Urinary bladder (tissue), 4 donors: Measurements from ENCODE around the gene KIF18B. TPM values are rescaled to one million over a fixed set of nuclear protein-coding genes. Genes with fewer than 3 reads are reported as not detected.

Experiments used
- DNase-seq: peaks from one replicate; pipeline ENCODE4 v3.0.0-alpha.2; 2015; ENCODE audit errors: extremely low spot score
- H3K27ac ChIP-seq: one replicate; pipeline ENCODE4 v1.5.1; 2013; ENCODE audit warnings: low read depth, mild to moderate bottlenecking, moderate library complexity
- H3K36me3 ChIP-seq: one replicate; pipeline ENCODE4 v1.6.1; 2013; ENCODE audit warnings: mild to moderate bottlenecking, moderate library complexity; ENCODE audit not compliant: insufficient read depth
- H3K4me1 ChIP-seq: one replicate; pipeline ENCODE4 v1.6.1; 2013; ENCODE audit warnings: mild to moderate bottlenecking, moderate library complexity; ENCODE audit not compliant: insufficient read depth
- H3K4me3 ChIP-seq: one replicate; pipeline ENCODE4 v1.5.1; 2013; ENCODE audit warnings: low read depth, low read length
- WGBS: extraction: QIAGEN DNeasy Blood & Tissue Kit; methylation state at CpG from one replicate; pipeline ENCODE4 v1.1.7; 2013; 5-methylcytosine and 5-hydroxymethylcytosine counted together
- polyA plus RNA-seq: library from polyadenylated mRNA; stranded (reverse); fragments of 200-250 nt; gene quantifications from one replicate; pipeline ENCODE4 v1.2.3, GENCODE V29; 2013
- total RNA-seq: library from RNA; depleted of rRNA; stranded (reverse); fragments of >200 nt; gene quantifications from one replicate; pipeline ENCODE4 v1.2.3, GENCODE V29; 2014
- donor health status: healthy with polysubstance abuse.
- donor health status: healthy.

KIF18B gene
- total and polyA plus RNA-seq, 2 donors, result 0.20 to 2.5 TPM

DNA sequence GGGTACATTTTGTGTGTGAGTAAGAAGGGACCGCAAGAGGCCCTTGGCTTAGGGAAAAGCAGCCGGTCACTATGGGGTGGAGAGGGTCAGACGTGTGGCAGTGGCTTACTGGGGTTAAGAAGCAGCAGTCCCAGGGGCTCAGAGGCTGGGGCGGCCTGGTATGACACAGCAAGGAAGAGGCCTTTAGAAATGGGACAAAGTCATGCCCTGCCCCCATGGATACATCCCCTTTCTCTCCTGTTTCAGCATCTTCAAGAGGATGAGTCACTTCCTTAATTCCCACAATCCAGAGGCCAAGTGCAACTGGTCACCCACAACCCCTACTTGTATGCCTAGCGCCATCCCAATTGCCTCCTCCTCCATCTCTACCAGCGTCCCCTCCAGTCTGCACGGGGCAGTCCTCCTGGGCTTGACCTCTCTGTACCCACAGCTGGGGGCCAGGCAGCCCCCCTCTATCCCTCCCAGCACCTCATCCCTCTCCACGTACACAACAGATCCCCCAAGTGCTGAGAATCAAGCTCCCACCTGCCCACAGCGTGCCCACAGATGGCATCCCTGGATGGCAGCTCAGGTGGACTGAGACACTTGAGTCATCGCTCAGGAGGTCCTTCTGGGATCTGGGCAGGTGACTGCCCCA is 41.4 kb downstream of the KIF18B start:
- DNase-seq, result no peak
- Histone ChIP-seq H3K4me1 (no peaks in the 10 kb centered on the region), H3K27ac (no peak overlapping the region), H3K36me3 (no peaks in the 10 kb centered on the region), H3K4me3 (no peak overlapping the region)
- WGBS, result 75% methylated on average over 10 of the region's 10 CpGs

DNA sequence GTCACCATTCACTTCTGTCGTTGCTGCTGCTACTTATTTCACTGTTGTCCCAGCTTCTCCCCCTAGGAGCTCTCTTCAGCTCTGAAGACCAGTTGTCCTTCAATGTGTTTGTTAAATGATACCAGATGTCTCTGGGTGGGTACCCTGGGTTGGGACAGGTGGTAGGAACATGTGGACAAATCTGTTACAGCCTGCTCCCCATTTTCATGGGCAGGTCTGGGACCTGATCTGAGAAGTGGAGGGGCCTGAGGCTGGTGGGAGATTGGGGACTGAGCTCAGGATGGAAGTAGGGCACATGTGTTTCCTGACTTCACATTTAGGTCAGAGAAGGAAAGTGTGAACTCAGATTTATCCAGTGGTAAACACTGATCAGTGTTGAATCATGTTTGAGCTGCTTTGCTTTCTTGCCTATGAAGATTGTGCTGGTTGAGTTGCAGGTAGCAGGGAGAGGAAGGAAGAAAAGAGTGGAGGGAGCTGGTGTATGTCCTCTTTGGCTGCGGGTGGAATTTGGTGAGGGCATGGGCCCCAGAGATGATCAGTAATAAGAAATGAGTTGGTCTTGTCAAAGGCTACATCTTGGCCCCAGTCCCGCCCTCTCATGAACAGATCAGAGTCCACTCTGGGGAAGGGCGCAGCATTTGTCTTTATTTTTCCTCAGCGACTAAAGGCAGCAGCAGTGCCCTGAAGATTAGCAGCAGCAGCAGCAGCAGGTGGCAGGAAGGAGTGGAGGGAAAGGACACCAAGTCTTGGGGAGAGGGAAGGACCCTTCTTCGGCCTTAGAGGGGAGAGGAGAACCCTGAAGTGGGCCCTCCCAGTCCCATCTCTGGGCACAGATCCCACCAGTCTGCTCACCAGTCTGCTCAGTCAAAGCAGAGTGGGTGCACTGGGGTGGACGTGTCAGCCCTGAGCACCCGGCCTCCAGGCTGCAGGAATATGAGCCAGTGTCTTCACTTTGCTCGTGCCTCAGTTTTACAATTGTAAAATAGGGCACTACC is 42.3 kb downstream of the KIF18B start:
- no peak overlapping the region for H3K27ac ChIP-seq
- 87% methylated on average over 9 of the region's 9 CpGs for WGBS
- no peak for DNase-seq

GRCh38 chr17:44904001-44904984 is 43.3 kb downstream of the KIF18B start:
- Histone ChIP-seq H3K4me1 (no peaks in the 10 kb centered on the region), H3K4me3 (no peak overlapping the region), H3K27ac (no peak overlapping the region), H3K36me3 (no peaks in the 10 kb centered on the region)
- 96% methylated on average over 35 of the region's 35 CpGs for WGBS
- DNase-seq, result no peak

More for the DNA sequence above, 42.3 kb downstream of the KIF18B start:
- Histone ChIP-seq H3K36me3 (no peaks in the 10 kb centered on the region), H3K4me3 (no peak overlapping the region), H3K4me1 (no peaks in the 10 kb centered on the region)

DNA sequence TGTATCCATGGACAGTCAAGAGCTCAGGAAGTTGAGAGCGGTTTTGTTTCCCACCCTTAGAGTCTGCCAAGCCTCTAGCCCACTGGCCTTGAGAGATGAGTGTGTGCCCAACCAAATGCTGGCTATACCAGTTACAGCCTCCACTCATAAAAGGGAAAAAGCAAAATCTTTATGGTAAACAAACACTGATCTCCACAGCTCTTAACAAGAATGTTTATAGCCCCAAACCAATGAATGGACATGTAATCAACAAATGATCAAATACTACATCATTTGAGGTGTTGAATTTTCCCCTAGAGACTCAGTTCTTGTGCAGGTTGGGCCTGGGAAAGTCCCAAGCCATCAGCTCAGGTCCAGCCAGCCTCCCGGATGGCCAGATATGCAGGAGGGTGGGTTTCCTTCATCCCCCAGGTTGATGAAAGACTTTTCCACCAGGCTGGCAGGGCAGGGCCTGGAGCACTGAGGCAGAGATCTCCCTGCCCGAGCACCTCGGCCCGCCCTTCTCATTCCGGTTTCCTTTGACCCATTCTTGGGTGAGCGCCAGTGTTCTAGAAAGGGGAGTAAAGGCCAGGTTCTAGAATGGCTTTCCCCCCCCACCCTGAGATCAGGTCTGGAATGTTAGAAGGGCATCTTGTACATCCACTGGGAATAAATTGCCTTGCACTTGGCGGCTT is 44.4 kb downstream of the KIF18B start:
- no peaks in the 10 kb centered on the region for H3K36me3 ChIP-seq
- no peak for DNase-seq
- no peaks in the 10 kb centered on the region for H3K4me1 ChIP-seq
- no peak overlapping the region for H3K4me3 ChIP-seq
- no peak overlapping the region for H3K27ac ChIP-seq
- WGBS, result 69% methylated on average over 8 of the region's 8 CpGs

GRCh38 chr17:44902135-44902760 is 45.3 kb downstream of the KIF18B start:
- WGBS, result 87% methylated on average over 17 of the region's 17 CpGs
- Histone ChIP-seq H3K4me1 (no peaks in the 10 kb centered on the region), H3K27ac (no peak overlapping the region), H3K36me3 (no peaks in the 10 kb centered on the region), H3K4me3 (no peak overlapping the region)
- no peak for DNase-seq

DNA sequence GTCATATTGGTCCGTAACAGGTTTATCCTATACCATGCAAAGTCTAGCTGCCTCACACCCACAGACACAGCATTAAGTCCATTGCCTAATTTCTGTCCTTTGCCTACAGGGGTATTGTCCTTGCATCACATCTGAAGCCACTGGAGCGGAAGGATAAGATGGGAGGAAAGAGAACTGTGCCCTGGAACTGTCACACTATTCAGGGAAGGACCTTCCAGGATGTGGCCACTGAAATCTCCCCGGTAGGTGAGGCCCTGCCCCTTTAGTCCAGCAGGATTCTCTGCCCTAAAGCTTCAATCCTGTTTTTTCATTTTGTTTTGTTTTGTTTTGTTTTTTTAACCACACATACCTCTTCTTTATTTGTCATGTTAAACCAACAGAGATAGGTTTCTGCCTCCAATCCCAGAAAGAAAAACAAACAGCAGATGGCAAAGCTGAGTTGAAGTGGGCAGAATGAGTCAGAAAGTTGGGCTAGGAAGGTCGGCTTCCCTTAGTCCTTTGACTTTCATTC is 46.1 kb downstream of the KIF18B start:
- 77% methylated on average over 4 of the region's 4 CpGs for WGBS
- no peak overlapping the region for H3K4me3 ChIP-seq
- no peaks in the 10 kb centered on the region for H3K36me3 ChIP-seq
- no peak for DNase-seq
- no peak overlapping the region for H3K27ac ChIP-seq
- no peaks in the 10 kb centered on the region for H3K4me1 ChIP-seq

DNA sequence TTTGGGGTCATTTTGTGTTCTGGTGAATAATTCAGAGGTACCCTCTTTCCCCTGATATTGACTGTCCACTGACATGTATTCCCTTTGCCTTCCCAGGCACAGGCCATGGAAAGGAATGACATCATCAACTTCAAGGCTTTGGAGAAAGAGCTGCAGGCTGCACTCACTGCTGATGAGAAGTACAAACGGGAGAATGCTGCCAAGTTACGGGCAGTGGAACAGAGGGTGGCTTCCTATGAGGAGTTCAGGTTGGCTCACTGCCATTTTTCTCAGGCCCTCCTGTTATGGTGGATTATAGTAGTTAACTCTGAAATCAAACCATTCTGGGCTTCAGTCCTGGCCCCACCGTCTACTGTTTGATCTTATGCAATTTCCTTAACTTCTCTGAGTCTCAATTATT is 46.7 kb downstream of the KIF18B start:
- DNase-seq, result no peak
- no peak overlapping the region for H3K27ac ChIP-seq
- H3K4me1 ChIP-seq, result no peaks in the 10 kb centered on the region
- no peaks in the 10 kb centered on the region for H3K36me3 ChIP-seq
- WGBS, result 23% methylated on average over 3 of the region's 3 CpGs
- H3K4me3 ChIP-seq, result no peak overlapping the region

- peak within 1 kb of the TSS; percentile 75 for H3K4me3 ChIP-seq
- peak; percentile 85 for DNase-seq
- H3K27ac ChIP-seq, result peak within 1 kb of the TSS; percentile 88
- H3K36me3 ChIP-seq, result no peaks in the 10 kb centered on the region
- WGBS, result under 1% methylated on average over 54 of the region's 54 CpGs
- no peaks in the 10 kb centered on the region for H3K4me1 ChIP-seq
These were observed 48.3 kb downstream of the KIF18B start, which contains the start of gene EFTUD2 for GRCh38 chr17:44899074-44899782. EFTUD2 (minus strand) TSS chr17:44899445; CDS start chr17:44894521, 4,924 bp downstream.

DNA sequence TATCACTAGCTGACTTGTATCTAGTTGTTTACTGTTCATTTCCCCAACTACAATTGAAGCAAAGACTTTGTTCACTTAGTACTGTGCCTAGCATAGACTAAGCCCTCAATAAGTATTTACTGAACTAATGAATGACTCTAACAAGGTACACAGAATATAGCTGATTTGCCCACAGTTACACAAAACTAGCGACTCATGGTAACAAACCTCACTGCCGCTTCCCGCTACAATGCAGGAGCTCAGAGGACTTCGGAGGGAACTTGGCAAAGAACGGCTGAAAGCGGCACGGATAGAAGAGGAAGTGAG is 48.9 kb downstream of the KIF18B start:
- Histone ChIP-seq H3K27ac (peak overlapping the region; percentile 61), H3K4me3 (peak overlapping the region; percentile 75), H3K36me3 (no peaks in the 10 kb centered on the region), H3K4me1 (no peaks in the 10 kb centered on the region)
- under 1% methylated on average over 7 of the region's 7 CpGs for WGBS
- no peak for DNase-seq

DNA sequence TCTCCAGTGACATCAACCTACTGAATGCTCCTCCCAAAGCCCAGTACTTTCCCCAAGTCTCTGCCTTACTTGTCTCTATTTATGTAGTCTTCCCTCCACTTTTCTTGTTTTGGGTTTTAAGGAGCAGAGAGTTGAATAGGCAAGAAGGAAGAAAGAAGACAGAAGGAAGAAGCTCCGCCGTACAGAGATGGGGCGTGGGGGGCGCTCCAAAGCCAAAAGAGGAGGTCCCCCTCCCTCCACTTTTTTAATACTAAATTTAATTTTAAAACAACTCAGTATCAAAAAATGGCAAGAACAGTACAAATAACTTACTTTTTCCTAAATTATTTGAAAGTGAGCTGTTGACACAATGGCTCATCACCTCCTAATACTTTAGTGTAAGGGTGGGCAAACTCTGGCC is 52.9 kb downstream of the KIF18B start:
- Histone ChIP-seq H3K4me3 (no peak overlapping the region), H3K36me3 (peaks cover 5% of the 10 kb centered on the region), H3K4me1 (no peaks in the 10 kb centered on the region), H3K27ac (no peak overlapping the region)
- DNase-seq, result no peak
- WGBS, result 97% methylated on average over 4 of the region's 4 CpGs

- peaks cover 5% of the 10 kb centered on the region for H3K36me3 ChIP-seq
- H3K27ac ChIP-seq, result no peak overlapping the region
- H3K4me1 ChIP-seq, result no peaks in the 10 kb centered on the region
- no peak overlapping the region for H3K4me3 ChIP-seq
- DNase-seq, result no peak
These were observed 55.3 kb downstream of the KIF18B start for GRCh38 chr17:44892250-44892649.

DNA sequence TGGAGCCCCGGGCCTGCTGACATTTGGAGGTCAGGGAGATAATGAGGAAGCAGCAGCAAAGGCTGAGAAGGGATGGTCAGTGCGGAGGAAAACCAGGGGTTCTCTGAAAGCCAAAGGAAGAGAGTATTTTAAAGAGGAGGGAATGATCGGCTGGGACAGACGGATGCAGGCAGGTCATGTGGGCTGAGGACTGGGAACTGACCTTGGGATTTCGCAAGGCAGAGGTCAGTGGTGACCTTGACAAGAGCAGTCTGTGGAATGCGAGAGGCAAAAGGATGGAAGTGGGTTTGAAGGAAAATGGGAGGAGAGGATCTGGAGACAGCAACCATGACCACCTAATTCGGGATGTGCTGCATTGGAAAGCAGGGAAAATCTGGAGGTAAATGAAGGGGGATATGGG is 58.6 kb downstream of the KIF18B start:
- no peak overlapping the region for H3K27ac ChIP-seq

More for the DNA sequence above, 58.6 kb downstream of the KIF18B start:
- peaks cover 11% of the 10 kb centered on the region for H3K36me3 ChIP-seq
- no peak overlapping the region for H3K4me3 ChIP-seq
- H3K4me1 ChIP-seq, result no peaks in the 10 kb centered on the region
- WGBS, result 84% methylated on average over 7 of the region's 7 CpGs
- no peak for DNase-seq
